Stimulated activated CD4-positive, alpha-beta T cell treated with anti-CD3 and anti-CD28 coated beads, Interleukin-4, amount 100 ng/mL, for 48 hours (primary cell): ENCODE data around the gene INTU.
"Not testable (repeated sequence)": the region's sequence is repeated elsewhere in the genome, so short reads cannot be mapped to it uniquely, and the experiment has no call there.

Source experiments
- DNase-seq, 2 donors: peaks; one replicate each; pipeline ENCODE4 v3.0.0-alpha.2; 2020; ENCODE audit warnings: low read depth in 2 of 2

INTU gene

GRCh38 chr4:127632420-127633403, at the start of gene INTU:
Gene INTU (plus strand): TSS chr4:127632957. CDS start chr4:127633035, 78 bp downstream.
- peak; percentile 18 to 27 for DNase-seq

- not testable (repeated sequence) for DNase-seq
Measured at GRCh38 chr4:127586496-127586895, 46.3 kb upstream of the INTU start.

- no peak for DNase-seq
Measured at GRCh38 chr4:127586922-127587571, 45.7 kb upstream of the INTU start.

GRCh38 chr4:127589153-127589552, 43.6 kb upstream of the INTU start:
- DNase-seq = not testable (repeated sequence)

GRCh38 chr4:127598656-127599055, 34.1 kb upstream of the INTU start:
- no peak for DNase-seq

- DNase-seq = no peak
Measured at GRCh38 chr4:127601029-127601428, 31.7 kb upstream of the INTU start.

GRCh38 chr4:127604949-127605709, 27.6 kb upstream of the INTU start:
- no peak for DNase-seq

GRCh38 chr4:127606823-127607222, 25.9 kb upstream of the INTU start:
- DNase-seq = no peak

- DNase-seq = no peak
Measured at GRCh38 chr4:127609484-127609883, 23.3 kb upstream of the INTU start.

GRCh38 chr4:127610488-127610887, 22.3 kb upstream of the INTU start:
- no peak for DNase-seq

GRCh38 chr4:127616898-127617297, 15.9 kb upstream of the INTU start:
- no peak for DNase-seq

- DNase-seq = no peak
Measured at GRCh38 chr4:127618427-127618826, 14.3 kb upstream of the INTU start.

- no peak for DNase-seq
Measured at GRCh38 chr4:127622621-127622920, 10.2 kb upstream of the INTU start.

- DNase-seq = peak in 1 of 2 donors; percentile 10
Measured at GRCh38 chr4:127622921-127623796, 9.6 kb upstream of the INTU start.

- no peak for DNase-seq
Measured at GRCh38 chr4:127623797-127624083, 9.0 kb upstream of the INTU start.

- DNase-seq = no peak
Measured at GRCh38 chr4:127624173-127624572, 8.6 kb upstream of the INTU start.

- DNase-seq = no peak
Measured at GRCh38 chr4:127629371-127629770, 3.4 kb upstream of the INTU start.

- no peak for DNase-seq
Measured at GRCh38 chr4:127630152-127630551, 2.6 kb upstream of the INTU start.

- DNase-seq = no peak
Measured at GRCh38 chr4:127631420-127631819, 1.3 kb upstream of the INTU start.

GRCh38 chr4:127634181-127634580, 1.4 kb downstream of the INTU start:
- no peak for DNase-seq

- DNase-seq = no peak
Measured at GRCh38 chr4:127641524-127641923, 8.8 kb downstream of the INTU start.

- DNase-seq = no peak
Measured at GRCh38 chr4:127642169-127642568, 9.4 kb downstream of the INTU start.
